22Rv1 (cell line): ENCODE results near the gene SUN3.

Source experiments
- ZFX ChIP-seq: fragments of 450-650 bp; IDR thresholded peaks from 2 replicates; pipeline ENCODE4 v1.6.1; 2017; ENCODE audit warnings: antibody characterized with exemption, borderline replicate concordance
- TF ChIP-seq, protein P1 (sequence below): fragments of 450-650 bp; IDR thresholded peaks from 2 replicates; pipeline ENCODE4 v1.5.1; 2017; ENCODE audit warnings: mild to moderate bottlenecking

DNA sequence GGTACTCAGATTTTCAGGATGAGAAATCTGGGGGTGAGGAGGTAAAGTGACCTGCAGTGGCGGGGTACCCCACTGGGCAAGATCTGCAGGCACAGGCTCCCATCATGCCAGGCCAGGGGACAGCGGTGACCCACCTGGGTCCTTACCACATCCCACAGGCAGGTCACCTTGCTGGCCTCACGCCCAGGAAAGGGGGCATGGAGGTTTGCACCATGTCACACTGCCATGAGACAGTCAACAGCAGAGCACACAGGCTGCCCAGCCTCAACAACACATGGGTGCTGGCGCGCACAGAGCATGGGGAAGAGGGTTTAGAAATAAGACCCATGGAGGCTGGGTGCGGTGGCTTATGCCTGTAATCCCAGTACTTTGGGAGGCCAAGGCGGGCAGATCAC, 81.6 kb downstream of the SUN3 start:
- TF ChIP-seq, protein P1, sequence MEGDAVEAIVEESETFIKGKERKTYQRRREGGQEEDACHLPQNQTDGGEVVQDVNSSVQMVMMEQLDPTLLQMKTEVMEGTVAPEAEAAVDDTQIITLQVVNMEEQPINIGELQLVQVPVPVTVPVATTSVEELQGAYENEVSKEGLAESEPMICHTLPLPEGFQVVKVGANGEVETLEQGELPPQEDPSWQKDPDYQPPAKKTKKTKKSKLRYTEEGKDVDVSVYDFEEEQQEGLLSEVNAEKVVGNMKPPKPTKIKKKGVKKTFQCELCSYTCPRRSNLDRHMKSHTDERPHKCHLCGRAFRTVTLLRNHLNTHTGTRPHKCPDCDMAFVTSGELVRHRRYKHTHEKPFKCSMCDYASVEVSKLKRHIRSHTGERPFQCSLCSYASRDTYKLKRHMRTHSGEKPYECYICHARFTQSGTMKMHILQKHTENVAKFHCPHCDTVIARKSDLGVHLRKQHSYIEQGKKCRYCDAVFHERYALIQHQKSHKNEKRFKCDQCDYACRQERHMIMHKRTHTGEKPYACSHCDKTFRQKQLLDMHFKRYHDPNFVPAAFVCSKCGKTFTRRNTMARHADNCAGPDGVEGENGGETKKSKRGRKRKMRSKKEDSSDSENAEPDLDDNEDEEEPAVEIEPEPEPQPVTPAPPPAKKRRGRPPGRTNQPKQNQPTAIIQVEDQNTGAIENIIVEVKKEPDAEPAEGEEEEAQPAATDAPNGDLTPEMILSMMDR = no peak
- TF ChIP-seq ZFX = no peak
